IPS-18a (cell line): ENCODE measurements around the gene MYCBP.
A peak's percentile ranks its signal among the peaks of the same experiment; 100 is the strongest.

ENCODE experiments used
- H3K27ac ChIP-seq: one replicate; pipeline ENCODE4 v1.5.1; 2013; ENCODE audit warnings: low read length
- H3K27me3 ChIP-seq: one replicate; pipeline ENCODE4 v1.6.1; 2013; ENCODE audit warnings: mild to moderate bottlenecking, low read length; ENCODE audit not compliant: control insufficient read depth, insufficient read depth
- H3K36me3 ChIP-seq: one replicate; pipeline ENCODE4 v1.6.1; 2013; ENCODE audit warnings: low read depth, low read length; ENCODE audit not compliant: control insufficient read depth
- H3K4me1 ChIP-seq: one replicate; pipeline ENCODE4 v1.6.1; 2013; ENCODE audit warnings: low read depth, low read length; ENCODE audit not compliant: control insufficient read depth
- H3K4me3 ChIP-seq: one replicate; pipeline ENCODE4 v1.5.1; 2013; ENCODE audit warnings: low read length
- H3K9ac ChIP-seq: one replicate; pipeline ENCODE4 v1.6.1; 2013; ENCODE audit warnings: mild to moderate bottlenecking, low read length, moderate library complexity
- H3K9me3 ChIP-seq: one replicate; pipeline ENCODE4 v1.6.1; 2013; ENCODE audit warnings: low read depth, low read length; ENCODE audit not compliant: control insufficient read depth

MYCBP gene

GRCh38 chr1:38819040-38819439, 54.1 kb downstream of the MYCBP start:
- Histone ChIP-seq H3K27me3 (peaks cover 62% of the 10 kb centered on the region), H3K9me3 (no peaks in the 10 kb centered on the region), H3K27ac (no peak overlapping the region), H3K36me3 (no peaks in the 10 kb centered on the region), H3K4me3 (peak overlapping the region; percentile 78), H3K9ac (no peak overlapping the region), H3K4me1 (peaks cover 13% of the 10 kb centered on the region)

- H3K4me1 ChIP-seq, result peaks cover 18% of the 10 kb centered on the region
- H3K9me3 ChIP-seq, result no peaks in the 10 kb centered on the region
- H3K27me3 ChIP-seq, result peaks cover 62% of the 10 kb centered on the region
- H3K36me3 ChIP-seq, result no peaks in the 10 kb centered on the region
- no peak overlapping the region for H3K27ac ChIP-seq
- peak overlapping the region; percentile 32 for H3K9ac ChIP-seq
- peak overlapping the region; percentile 78 for H3K4me3 ChIP-seq
Measured at GRCh38 chr1:38818175-38818976, 54.8 kb downstream of the MYCBP start.

- Histone ChIP-seq H3K27me3 (peaks cover 62% of the 10 kb centered on the region), H3K4me3 (peak overlapping the region; percentile 78), H3K4me1 (peaks cover 18% of the 10 kb centered on the region), H3K36me3 (no peaks in the 10 kb centered on the region), H3K27ac (no peak overlapping the region), H3K9me3 (no peaks in the 10 kb centered on the region), H3K9ac (peak overlapping the region; percentile 17)
Measured at GRCh38 chr1:38817267-38818174, 55.6 kb downstream of the MYCBP start.

GRCh38 chr1:38815903-38816627, 57.1 kb downstream of the MYCBP start:
- H3K9me3 ChIP-seq, result no peaks in the 10 kb centered on the region
- H3K4me3 ChIP-seq, result no peak overlapping the region
- H3K27ac ChIP-seq, result no peak overlapping the region
- H3K27me3 ChIP-seq, result peaks cover 56% of the 10 kb centered on the region
- H3K4me1 ChIP-seq, result peaks cover 18% of the 10 kb centered on the region
- H3K9ac ChIP-seq, result no peak overlapping the region
- H3K36me3 ChIP-seq, result no peaks in the 10 kb centered on the region

- Histone ChIP-seq H3K9ac (no peak overlapping the region), H3K9me3 (no peaks in the 10 kb centered on the region), H3K27me3 (peaks cover 56% of the 10 kb centered on the region), H3K36me3 (no peaks in the 10 kb centered on the region), H3K4me3 (no peak overlapping the region), H3K4me1 (peaks cover 18% of the 10 kb centered on the region), H3K27ac (no peak overlapping the region)
Measured at GRCh38 chr1:38814984-38815464, 58.1 kb downstream of the MYCBP start.

GRCh38 chr1:38814444-38814983, 58.6 kb downstream of the MYCBP start:
- H3K27me3 ChIP-seq, result peaks cover 50% of the 10 kb centered on the region
- H3K36me3 ChIP-seq, result no peaks in the 10 kb centered on the region
- no peak overlapping the region for H3K9ac ChIP-seq
- H3K4me1 ChIP-seq, result peaks cover 18% of the 10 kb centered on the region
- H3K4me3 ChIP-seq, result no peak overlapping the region
- H3K9me3 ChIP-seq, result no peaks in the 10 kb centered on the region
- H3K27ac ChIP-seq, result no peak overlapping the region

- Histone ChIP-seq H3K9ac (no peak overlapping the region), H3K4me1 (peaks cover 12% of the 10 kb centered on the region), H3K27ac (no peak overlapping the region), H3K36me3 (no peaks in the 10 kb centered on the region), H3K27me3 (peaks cover 38% of the 10 kb centered on the region), H3K4me3 (no peak overlapping the region), H3K9me3 (no peaks in the 10 kb centered on the region)
Measured at GRCh38 chr1:38812981-38813380, 60.2 kb downstream of the MYCBP start.
